Measurements from ENCODE around the gene ANKRD36C.
"Not testable (repeated sequence)": the region's sequence is repeated elsewhere in the genome, so short reads cannot be mapped to it uniquely, and the experiment has no call there.

The ANKRD36C gene

DNA sequence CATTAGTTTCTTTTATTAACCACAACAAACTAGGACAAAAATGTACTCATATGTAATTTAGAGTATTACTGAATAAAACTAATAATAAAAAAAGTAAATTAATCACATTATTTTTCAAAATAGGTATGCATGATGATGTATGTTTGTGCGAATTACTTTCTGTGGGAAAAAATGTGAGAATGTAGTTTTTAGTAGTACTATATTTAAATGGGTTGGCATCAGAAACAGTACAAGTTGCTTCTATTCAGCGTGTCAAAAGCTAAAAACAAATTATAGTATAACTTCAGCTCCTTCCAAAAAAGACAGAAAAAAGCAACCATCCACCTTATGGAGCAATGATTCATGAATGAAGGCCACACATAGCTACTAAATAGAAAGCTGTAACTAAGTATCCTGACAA lies 40.0 kb downstream of the ANKRD36C start:
- not testable (repeated sequence) for H3K23ac ChIP-seq (ENCODE audit: low read length); H3K79me2 ChIP-seq (ENCODE audit: control insufficient read depth, insufficient read depth, low read length, poor library complexity); H2BK5ac ChIP-seq (ENCODE audit: low read depth, low read length, poor library complexity); H3K79me1 ChIP-seq (ENCODE audit: low read length); H2AFZ ChIP-seq (ENCODE audit: insufficient read depth, low read length, poor library complexity); H2BK12ac ChIP-seq (ENCODE audit: low read length); H4K8ac ChIP-seq (ENCODE audit: low read depth, low read length); H3K4ac ChIP-seq (ENCODE audit: low read depth, low read length); H2AK5ac ChIP-seq (ENCODE audit: low read length); H3K4me2 ChIP-seq (ENCODE audit: low read length); H4K12ac ChIP-seq (ENCODE audit: low read depth, low read length); H3K36me3 ChIP-seq (ENCODE audit: control insufficient read depth in 1 of 2, insufficient read depth in 2 of 2, low read length in 2 of 2); H3K27me3 ChIP-seq (ENCODE audit: insufficient read depth, low read length); H3K9ac ChIP-seq (ENCODE audit: low read length); H3K9me3 ChIP-seq (ENCODE audit: insufficient read depth, low read depth, low read length); H3K18ac ChIP-seq (ENCODE audit: low read length); H3K4me3 ChIP-seq (ENCODE audit: low read depth, low read length); H2BK120ac ChIP-seq (ENCODE audit: insufficient read depth, low read length, poor library complexity); H3K14ac ChIP-seq (ENCODE audit: low read length); DNase-seq; H4K91ac ChIP-seq (ENCODE audit: low read depth, low read length); H3K27ac ChIP-seq (ENCODE audit: low read depth, low read length); H3K4me1 ChIP-seq (ENCODE audit: control insufficient read depth in 1 of 2, insufficient read depth in 2 of 2, low read length in 2 of 2)
- WGBS (ENCODE audit: extremely low coverage, insufficient coverage, insufficient read length), result no CpG with 5 or more reads among the region's 2 CpGs

- not testable (repeated sequence) for H3K4ac ChIP-seq (ENCODE audit: low read depth, low read length); H3K23ac ChIP-seq (ENCODE audit: low read length); DNase-seq; H3K79me1 ChIP-seq (ENCODE audit: low read length); H2BK5ac ChIP-seq (ENCODE audit: low read depth, low read length, poor library complexity); H3K9me3 ChIP-seq (ENCODE audit: insufficient read depth, low read depth, low read length); H2BK120ac ChIP-seq (ENCODE audit: insufficient read depth, low read length, poor library complexity); H3K9ac ChIP-seq (ENCODE audit: low read length); H3K27ac ChIP-seq (ENCODE audit: low read depth, low read length); H3K4me1 ChIP-seq (ENCODE audit: control insufficient read depth in 1 of 2, insufficient read depth in 2 of 2, low read length in 2 of 2); H3K36me3 ChIP-seq (ENCODE audit: control insufficient read depth in 1 of 2, insufficient read depth in 2 of 2, low read length in 2 of 2); H3K14ac ChIP-seq (ENCODE audit: low read length); H3K27me3 ChIP-seq (ENCODE audit: insufficient read depth, low read length); H4K8ac ChIP-seq (ENCODE audit: low read depth, low read length); H2AFZ ChIP-seq (ENCODE audit: insufficient read depth, low read length, poor library complexity); H3K4me3 ChIP-seq (ENCODE audit: low read depth, low read length); H3K18ac ChIP-seq (ENCODE audit: low read length); H4K12ac ChIP-seq (ENCODE audit: low read depth, low read length); H4K91ac ChIP-seq (ENCODE audit: low read depth, low read length); H3K79me2 ChIP-seq (ENCODE audit: control insufficient read depth, insufficient read depth, low read length, poor library complexity); H2AK5ac ChIP-seq (ENCODE audit: low read length); H2BK12ac ChIP-seq (ENCODE audit: low read length); H3K4me2 ChIP-seq (ENCODE audit: low read length)
- no CpG with 5 or more reads among the region's 1 CpG for WGBS (ENCODE audit: extremely low coverage, insufficient coverage, insufficient read length)
Measured at GRCh38 chr2:95948039-95948438, 43.6 kb downstream of the ANKRD36C start.

GRCh38 chr2:95939947-95940346 lies 51.7 kb downstream of the ANKRD36C start:
- not testable (repeated sequence) for H3K23ac ChIP-seq (ENCODE audit: low read length); H4K91ac ChIP-seq (ENCODE audit: low read depth, low read length); DNase-seq; H3K9me3 ChIP-seq (ENCODE audit: insufficient read depth, low read depth, low read length); H2BK5ac ChIP-seq (ENCODE audit: low read depth, low read length, poor library complexity); H3K27ac ChIP-seq (ENCODE audit: low read depth, low read length); H3K4me2 ChIP-seq (ENCODE audit: low read length); H2BK120ac ChIP-seq (ENCODE audit: insufficient read depth, low read length, poor library complexity); H2AK5ac ChIP-seq (ENCODE audit: low read length); H2BK12ac ChIP-seq (ENCODE audit: low read length); H3K79me2 ChIP-seq (ENCODE audit: control insufficient read depth, insufficient read depth, low read length, poor library complexity); H3K79me1 ChIP-seq (ENCODE audit: low read length); H3K4me3 ChIP-seq (ENCODE audit: low read depth, low read length); H3K9ac ChIP-seq (ENCODE audit: low read length); H3K4me1 ChIP-seq (ENCODE audit: control insufficient read depth in 1 of 2, insufficient read depth in 2 of 2, low read length in 2 of 2); H3K18ac ChIP-seq (ENCODE audit: low read length); H3K4ac ChIP-seq (ENCODE audit: low read depth, low read length); H3K27me3 ChIP-seq (ENCODE audit: insufficient read depth, low read length); H4K8ac ChIP-seq (ENCODE audit: low read depth, low read length); H2AFZ ChIP-seq (ENCODE audit: insufficient read depth, low read length, poor library complexity); H4K12ac ChIP-seq (ENCODE audit: low read depth, low read length); H3K36me3 ChIP-seq (ENCODE audit: control insufficient read depth in 1 of 2, insufficient read depth in 2 of 2, low read length in 2 of 2); H3K14ac ChIP-seq (ENCODE audit: low read length)
- no CpG with 5 or more reads among the region's 11 CpGs for WGBS (ENCODE audit: extremely low coverage, insufficient coverage, insufficient read length)

GRCh38 chr2:95930740-95931139 lies 60.9 kb downstream of the ANKRD36C start:
- not testable (repeated sequence) for H2BK5ac ChIP-seq (ENCODE audit: low read depth, low read length, poor library complexity); H3K4me3 ChIP-seq (ENCODE audit: low read depth, low read length); H4K91ac ChIP-seq (ENCODE audit: low read depth, low read length); H3K79me2 ChIP-seq (ENCODE audit: control insufficient read depth, insufficient read depth, low read length, poor library complexity); H3K4ac ChIP-seq (ENCODE audit: low read depth, low read length); H3K27ac ChIP-seq (ENCODE audit: low read depth, low read length); H2BK12ac ChIP-seq (ENCODE audit: low read length); H3K79me1 ChIP-seq (ENCODE audit: low read length); H2AK5ac ChIP-seq (ENCODE audit: low read length); H3K4me2 ChIP-seq (ENCODE audit: low read length); H3K36me3 ChIP-seq (ENCODE audit: control insufficient read depth in 1 of 2, insufficient read depth in 2 of 2, low read length in 2 of 2); DNase-seq; H3K23ac ChIP-seq (ENCODE audit: low read length); H3K9ac ChIP-seq (ENCODE audit: low read length); H3K4me1 ChIP-seq (ENCODE audit: control insufficient read depth in 1 of 2, insufficient read depth in 2 of 2, low read length in 2 of 2); H4K8ac ChIP-seq (ENCODE audit: low read depth, low read length); H2BK120ac ChIP-seq (ENCODE audit: insufficient read depth, low read length, poor library complexity); H4K12ac ChIP-seq (ENCODE audit: low read depth, low read length); H3K9me3 ChIP-seq (ENCODE audit: insufficient read depth, low read depth, low read length); H2AFZ ChIP-seq (ENCODE audit: insufficient read depth, low read length, poor library complexity); H3K27me3 ChIP-seq (ENCODE audit: insufficient read depth, low read length); H3K14ac ChIP-seq (ENCODE audit: low read length); H3K18ac ChIP-seq (ENCODE audit: low read length)
- WGBS (ENCODE audit: extremely low coverage, insufficient coverage, insufficient read length), result no CpG with 5 or more reads among the region's 3 CpGs

All from trophoblast cell (in vitro differentiated cells and primary cell).